Fibroblast of skin of abdomen (primary cell): Measurements from ENCODE around the gene YY2. TPM values are rescaled to one million over a fixed set of nuclear protein-coding genes. Genes with fewer than 3 reads are reported as not detected.
A peak's percentile ranks its signal among the peaks of the same experiment; 100 is the strongest.
"Not testable (repeated sequence)": the region's sequence is repeated elsewhere in the genome, so short reads cannot be mapped to it uniquely, and the experiment has no call there.

ENCODE experiments used
- DNase-seq: peaks from one replicate; pipeline ENCODE4 v3.0.0-alpha.2; 2013
- polyA plus RNA-seq, 2 experiments: library from polyadenylated mRNA; unstranded; fragments of 120-200 nt; gene quantifications; one replicate each; pipeline ENCODE4 v1.2.1, GENCODE V29; 2013; ENCODE audit not compliant: insufficient read length in 2 of 2

YY2 gene
- polyA plus RNA-seq (2013, experiment 1 of 2; ENCODE audit: insufficient read length) = 3.2 TPM
- 2.6 TPM for polyA plus RNA-seq (2013, experiment 2 of 2; ENCODE audit: insufficient read length)

- no peak for DNase-seq
Observed at GRCh38 chrX:21855937-21856415, at the start of gene YY2. Gene YY2, plus strand, starts transcription at chrX:21855987. Its CDS starts 498 bp downstream, at chrX:21856485.

GRCh38 chrX:21806691-21807090 lies 49.1 kb upstream of the YY2 start:
- no peak for DNase-seq

- no peak for DNase-seq
Observed at GRCh38 chrX:21811832-21812231, 44.0 kb upstream of the YY2 start.

GRCh38 chrX:21812628-21813027 lies 43.2 kb upstream of the YY2 start:
- no peak for DNase-seq

GRCh38 chrX:21813612-21814368 lies 42.0 kb upstream of the YY2 start:
- no peak for DNase-seq

- DNase-seq = no peak
Observed at GRCh38 chrX:21816136-21816535, 39.7 kb upstream of the YY2 start.

- not testable (repeated sequence) for DNase-seq
Observed at GRCh38 chrX:21820170-21820569, 35.6 kb upstream of the YY2 start.

GRCh38 chrX:21821875-21822274 lies 33.9 kb upstream of the YY2 start:
- DNase-seq = no peak

- DNase-seq = no peak
Observed at GRCh38 chrX:21831496-21831895, 24.3 kb upstream of the YY2 start.

- DNase-seq = no peak
Observed at GRCh38 chrX:21837056-21837455, 18.7 kb upstream of the YY2 start.

- DNase-seq = peak; percentile 7
Observed at GRCh38 chrX:21838937-21839333, 16.9 kb upstream of the YY2 start.

- DNase-seq = peak; percentile 89
Observed at GRCh38 chrX:21839334-21840192, 16.2 kb upstream of the YY2 start, which contains the start of gene MBTPS2. Gene MBTPS2, plus strand, starts transcription at chrX:21839617. Its CDS starts 118 bp downstream, at chrX:21839735.

GRCh38 chrX:21840193-21840545 lies 15.6 kb upstream of the YY2 start:
- DNase-seq = no peak

GRCh38 chrX:21843179-21843578 lies 12.6 kb upstream of the YY2 start:
- no peak for DNase-seq

- no peak for DNase-seq
Observed at GRCh38 chrX:21845096-21845495, 10.7 kb upstream of the YY2 start.

- DNase-seq = no peak
Observed at GRCh38 chrX:21847342-21847741, 8.4 kb upstream of the YY2 start.

- no peak for DNase-seq
Observed at GRCh38 chrX:21853578-21853977, 2.2 kb upstream of the YY2 start.

GRCh38 chrX:21856504-21856903 lies 717 bp downstream of the YY2 start:
- DNase-seq = no peak

GRCh38 chrX:21863241-21863640 lies 7.5 kb downstream of the YY2 start:
- DNase-seq = no peak

GRCh38 chrX:21865436-21865835 lies 9.6 kb downstream of the YY2 start:
- DNase-seq = no peak

- DNase-seq = no peak
Observed at GRCh38 chrX:21870494-21870893, 14.7 kb downstream of the YY2 start.

GRCh38 chrX:21873063-21873775 lies 17.4 kb downstream of the YY2 start:
- DNase-seq = no peak

GRCh38 chrX:21874182-21874581 lies 18.4 kb downstream of the YY2 start:
- not testable (repeated sequence) for DNase-seq
